Hepatic stellate cell (primary cell): ENCODE measurements around the gene CTAGE9.
A peak's percentile ranks its signal among the peaks of the same experiment; 100 is the strongest.
"Not testable (repeated sequence)": the region's sequence is repeated elsewhere in the genome, so short reads cannot be mapped to it uniquely, and the experiment has no call there.

Source experiments
- DNase-seq: peaks from one replicate; pipeline ENCODE4 v3.0.0; 2011; ENCODE audit warnings: low spot score

The CTAGE9 gene

GRCh38 chr6:131729550-131729949 is 18.7 kb upstream of the CTAGE9 start:
- DNase-seq: no peak

GRCh38 chr6:131728296-131728939 is 17.6 kb upstream of the CTAGE9 start:
- DNase-seq: peak; percentile 1

- no peak for DNase-seq
These were observed 17.1 kb upstream of the CTAGE9 start for GRCh38 chr6:131727868-131728267.

- no peak for DNase-seq
These were observed 16.6 kb upstream of the CTAGE9 start for GRCh38 chr6:131727467-131727866.

- no peak for DNase-seq
These were observed 13.3 kb upstream of the CTAGE9 start for GRCh38 chr6:131724114-131724513.

GRCh38 chr6:131721161-131721560 is 10.3 kb upstream of the CTAGE9 start:
- DNase-seq: no peak

- no peak for DNase-seq
These were observed 7.2 kb upstream of the CTAGE9 start for GRCh38 chr6:131717836-131718542.

- DNase-seq: not testable (repeated sequence)
These were observed 4.8 kb upstream of the CTAGE9 start for GRCh38 chr6:131715567-131715966.

- DNase-seq: not testable (repeated sequence)
These were observed 6.9 kb downstream of the CTAGE9 start for GRCh38 chr6:131703905-131704304.

GRCh38 chr6:131700851-131701250 is 10.0 kb downstream of the CTAGE9 start:
- not testable (repeated sequence) for DNase-seq

GRCh38 chr6:131696956-131697355 is 13.9 kb downstream of the CTAGE9 start:
- DNase-seq: no peak

GRCh38 chr6:131694832-131695426 is 15.9 kb downstream of the CTAGE9 start:
- peak; percentile 74 for DNase-seq

GRCh38 chr6:131693384-131693783 is 17.4 kb downstream of the CTAGE9 start:
- DNase-seq: no peak

GRCh38 chr6:131692589-131692988 is 18.2 kb downstream of the CTAGE9 start:
- no peak for DNase-seq

- DNase-seq: no peak
These were observed 18.8 kb downstream of the CTAGE9 start for GRCh38 chr6:131692031-131692430.

- no peak for DNase-seq
These were observed 22.5 kb downstream of the CTAGE9 start for GRCh38 chr6:131688286-131688685.

- no peak for DNase-seq
These were observed 23.8 kb downstream of the CTAGE9 start for GRCh38 chr6:131687022-131687421.

GRCh38 chr6:131685266-131685780 is 25.5 kb downstream of the CTAGE9 start:
- DNase-seq: no peak

GRCh38 chr6:131683479-131683878 is 27.3 kb downstream of the CTAGE9 start:
- no peak for DNase-seq

- DNase-seq: no peak
These were observed 28.4 kb downstream of the CTAGE9 start for GRCh38 chr6:131682442-131682841.

GRCh38 chr6:131681585-131681984 is 29.2 kb downstream of the CTAGE9 start:
- no peak for DNase-seq

- no peak for DNase-seq
These were observed 29.9 kb downstream of the CTAGE9 start for GRCh38 chr6:131680868-131681267.

GRCh38 chr6:131678442-131678841 is 32.4 kb downstream of the CTAGE9 start:
- DNase-seq: no peak
